Stimulated activated CD8-positive, alpha-beta memory T cell treated with anti-CD3 and anti-CD28 coated beads, Interleukin-15, amount 100 ng/mL, for 24 hours (primary cell): Measurements from ENCODE around the gene CD7.
"Not testable (repeated sequence)": the region's sequence is repeated elsewhere in the genome, so short reads cannot be mapped to it uniquely, and the experiment has no call there.

Experiments
- DNase-seq: peaks from one replicate; pipeline ENCODE4 v3.0.0-alpha.2; 2020; ENCODE audit warnings: low read depth

The CD7 gene

GRCh38 chr17:82317394-82318168 is at the start of gene CD7:
Gene CD7 (minus strand): TSS chr17:82317608. CDS start chr17:82317495, 113 bp downstream.
- no peak for DNase-seq

GRCh38 chr17:82366749-82367148 is 49.3 kb upstream of the CD7 start:
- no peak for DNase-seq

- DNase-seq = no peak
Measured at GRCh38 chr17:82365606-82366295, 48.3 kb upstream of the CD7 start.

- DNase-seq = no peak
Measured at GRCh38 chr17:82361885-82362633, 44.7 kb upstream of the CD7 start.

- DNase-seq = not testable (repeated sequence)
Measured at GRCh38 chr17:82359451-82360074, 42.2 kb upstream of the CD7 start.

- no peak for DNase-seq
Measured at GRCh38 chr17:82358465-82359350, 41.3 kb upstream of the CD7 start, which contains the start of gene TEX19. Gene TEX19 (plus strand): TSS chr17:82359247. CDS start chr17:82362151, 2,904 bp downstream.

GRCh38 chr17:82357394-82357793 is 40.0 kb upstream of the CD7 start:
- no peak for DNase-seq

GRCh38 chr17:82356845-82357355 is 39.5 kb upstream of the CD7 start:
- DNase-seq = no peak

- no peak for DNase-seq
Measured at GRCh38 chr17:82355770-82356427, 38.5 kb upstream of the CD7 start.

GRCh38 chr17:82354804-82355308 is 37.4 kb upstream of the CD7 start:
- DNase-seq = no peak

- no peak for DNase-seq
Measured at GRCh38 chr17:82353484-82353883, 36.1 kb upstream of the CD7 start.

- DNase-seq = peak; percentile 62
Measured at GRCh38 chr17:82351713-82352488, 34.5 kb upstream of the CD7 start.

GRCh38 chr17:82351254-82351712 is 33.9 kb upstream of the CD7 start:
- DNase-seq = no peak

GRCh38 chr17:82350182-82351030 is 33.0 kb upstream of the CD7 start:
- DNase-seq = no peak

- no peak for DNase-seq
Measured at GRCh38 chr17:82349287-82349701, 31.9 kb upstream of the CD7 start.

GRCh38 chr17:82348866-82349265 is 31.5 kb upstream of the CD7 start:
- no peak for DNase-seq

- no peak for DNase-seq
Measured at GRCh38 chr17:82348434-82348833, 31.0 kb upstream of the CD7 start.

GRCh38 chr17:82347994-82348393 is 30.6 kb upstream of the CD7 start:
- not testable (repeated sequence) for DNase-seq
